Neuronal stem cell (in vitro differentiated cells): Measurements from ENCODE around the gene SUN2.
A peak's percentile ranks its signal among the peaks of the same experiment; 100 is the strongest.

Experiments used
- DNase-seq: peaks from one replicate; pipeline ENCODE4 v3.0.0-alpha.2; 2013; ENCODE audit warnings: low spot score
- H2AFZ ChIP-seq: one replicate; pipeline ENCODE4 v1.6.1; 2013; ENCODE audit warnings: mild to moderate bottlenecking, low read length, inconsistent platforms
- H2AK5ac ChIP-seq: 2 replicates; pipeline ENCODE4 v1.6.1; 2013; ENCODE audit warnings: low read depth, mild to moderate bottlenecking, inconsistent platforms, low read length, moderate library complexity, mixed read lengths
- H2BK120ac ChIP-seq: 2 replicates; pipeline ENCODE4 v1.6.1; 2013; ENCODE audit warnings: low read depth, mild to moderate bottlenecking, inconsistent platforms, low read length, moderate library complexity, mixed read lengths
- H2BK12ac ChIP-seq: one replicate; pipeline ENCODE4 v1.6.1; 2013; ENCODE audit warnings: low read length, inconsistent platforms
- H2BK15ac ChIP-seq: 2 replicates; pipeline ENCODE4 v1.6.1; 2013; ENCODE audit warnings: mild to moderate bottlenecking, low read length, inconsistent platforms, mixed read lengths
- H2BK5ac ChIP-seq: one replicate; pipeline ENCODE4 v1.6.1; 2013; ENCODE audit warnings: inconsistent platforms, mild to moderate bottlenecking, low read length, moderate library complexity
- H3K14ac ChIP-seq: one replicate; pipeline ENCODE4 v1.6.1; 2013; ENCODE audit warnings: low read length, inconsistent platforms
- H3K18ac ChIP-seq: 2 replicates; pipeline ENCODE4 v1.6.1; 2013; ENCODE audit warnings: low read length, inconsistent platforms
- H3K23ac ChIP-seq: 2 replicates; pipeline ENCODE4 v1.6.1; 2013; ENCODE audit warnings: low read depth, mild to moderate bottlenecking, mixed read lengths, low read length, inconsistent platforms; ENCODE audit not compliant: poor library complexity
- H3K27ac ChIP-seq: replicated peaks from 3 replicates; pipeline ENCODE4 v1.5.1; 2013; ENCODE audit warnings: low read length, inconsistent platforms
- H3K27me3 ChIP-seq, 3 experiments: 2 replicates each; pipeline ENCODE4 v1.6.1; 2013; ENCODE audit warnings: low read length in 3 of 3, mild to moderate bottlenecking in 2 of 3, inconsistent platforms in 1 of 3, low read depth in 1 of 3, mixed read lengths in 1 of 3, moderate library complexity in 1 of 3; ENCODE audit not compliant: control insufficient read depth in 3 of 3, insufficient read depth in 3 of 3
- H3K36me3 ChIP-seq, 2 donors: replicated peaks in 1 of 2; 2 replicates each; pipeline ENCODE4 v1.6.1; 2013; ENCODE audit warnings: low read length in 2 of 2; ENCODE audit not compliant: control insufficient read depth in 2 of 2, insufficient read depth in 2 of 2
- H3K4ac ChIP-seq: 2 replicates; pipeline ENCODE4 v1.6.1; 2013; ENCODE audit warnings: inconsistent platforms, mild to moderate bottlenecking, low read length, moderate library complexity
- H3K4me1 ChIP-seq, 2 donors: 1 replicate in 1 of 2; 2 replicates in 1 of 2; pipeline ENCODE4 v1.6.1; 2013; ENCODE audit warnings: low read length in 2 of 2, low read depth in 1 of 2; ENCODE audit not compliant: control insufficient read depth in 2 of 2, insufficient read depth in 1 of 2
- H3K4me2 ChIP-seq: one replicate; pipeline ENCODE4 v1.6.1; 2013; ENCODE audit warnings: mild to moderate bottlenecking, low read length, inconsistent platforms; ENCODE audit not compliant: insufficient read depth, poor library complexity, severe bottlenecking
- H3K4me3 ChIP-seq, 2 donors: 2 replicates each; pipeline ENCODE4 v1.5.1; 2013; ENCODE audit warnings: low read length in 2 of 2, mild to moderate bottlenecking in 2 of 2, inconsistent platforms in 1 of 2, moderate library complexity in 1 of 2
- H3K79me1 ChIP-seq: one replicate; pipeline ENCODE4 v1.6.1; 2013; ENCODE audit warnings: low read depth, mild to moderate bottlenecking, inconsistent platforms, low read length, moderate library complexity
- H3K9ac ChIP-seq: one replicate; pipeline ENCODE4 v1.6.1; 2013; ENCODE audit warnings: mild to moderate bottlenecking, low read depth, low read length, inconsistent platforms; ENCODE audit not compliant: poor library complexity
- H3K9me3 ChIP-seq, 2 donors: replicated peaks in 1 of 2; 2 replicates each; pipeline versions ENCODE3 to v1.6.1; 2013; ENCODE audit warnings: low read length in 2 of 2, mild to moderate bottlenecking in 2 of 2, inconsistent platforms in 1 of 2, low read depth in 1 of 2, mixed read lengths in 1 of 2, moderate library complexity in 1 of 2; ENCODE audit not compliant: control insufficient read depth in 2 of 2, insufficient read depth in 1 of 2
- H4K8ac ChIP-seq: one replicate; pipeline ENCODE4 v1.6.1; 2013; ENCODE audit warnings: low read depth, mild to moderate bottlenecking, inconsistent platforms, low read length, moderate library complexity
- H4K91ac ChIP-seq: one replicate; pipeline ENCODE4 v1.6.1; 2013; ENCODE audit warnings: low read length, low read depth, mild to moderate bottlenecking, inconsistent platforms; ENCODE audit not compliant: poor library complexity
- WGBS, 2 donors: extraction: QIAGEN DNeasy Blood & Tissue Kit; methylation state at CpG; one replicate each; pipeline ENCODE4 v1.1.7; 2013; ENCODE audit warnings: missing lambda C conversion rate in 2 of 2, mixed read lengths in 1 of 2; ENCODE audit not compliant: insufficient read length in 2 of 2, insufficient replicate concordance in 1 of 2; ENCODE audit errors: extremely low coverage in 2 of 2; 5-methylcytosine and 5-hydroxymethylcytosine counted together

Gene SUN2

DNA sequence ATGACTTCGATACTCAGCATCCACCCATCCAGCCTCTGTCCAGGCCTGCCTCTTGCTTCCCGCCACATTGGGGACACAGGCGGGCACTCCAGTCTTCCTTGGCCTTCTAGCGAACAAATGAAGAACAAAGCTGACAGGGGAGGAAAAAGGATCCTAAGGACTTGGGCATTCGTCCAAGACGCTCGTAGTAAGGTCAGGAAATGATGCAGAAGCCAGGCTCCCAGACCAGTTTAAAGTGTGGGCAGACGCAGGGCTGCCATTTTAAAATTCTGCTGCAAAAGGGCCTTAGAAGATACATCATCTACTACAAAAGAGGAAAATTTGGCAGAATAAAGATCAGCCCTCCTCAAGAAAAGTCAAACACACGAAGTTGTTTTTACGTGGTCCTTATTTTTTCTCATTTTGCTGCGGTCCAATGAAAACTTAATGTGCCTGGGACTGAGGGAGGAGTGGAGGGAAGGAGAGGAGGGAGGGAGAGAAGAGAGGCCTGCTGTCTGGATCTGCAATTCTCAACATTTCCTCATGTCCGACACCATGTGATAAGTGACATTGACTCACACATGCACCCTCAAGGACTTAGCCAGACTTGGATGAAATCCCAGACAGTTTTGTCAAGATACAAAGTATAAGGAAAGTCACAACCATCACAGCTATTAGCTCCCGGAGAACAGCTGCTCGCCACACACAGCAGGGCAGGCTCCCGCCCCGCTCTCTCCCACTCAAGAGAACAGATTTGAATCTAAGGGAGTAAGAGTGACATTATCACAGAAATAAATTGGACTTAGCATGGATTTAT, 32.4 kb upstream of the SUN2 start:
- H3K36me3 ChIP-seq: peaks cover 7 to 12% of the 10 kb centered on the region in 2 donors
- no CpG with 5 or more reads among the region's 16 CpGs for WGBS, 2 donors
- H2BK15ac ChIP-seq: no peak overlapping the region

DNA sequence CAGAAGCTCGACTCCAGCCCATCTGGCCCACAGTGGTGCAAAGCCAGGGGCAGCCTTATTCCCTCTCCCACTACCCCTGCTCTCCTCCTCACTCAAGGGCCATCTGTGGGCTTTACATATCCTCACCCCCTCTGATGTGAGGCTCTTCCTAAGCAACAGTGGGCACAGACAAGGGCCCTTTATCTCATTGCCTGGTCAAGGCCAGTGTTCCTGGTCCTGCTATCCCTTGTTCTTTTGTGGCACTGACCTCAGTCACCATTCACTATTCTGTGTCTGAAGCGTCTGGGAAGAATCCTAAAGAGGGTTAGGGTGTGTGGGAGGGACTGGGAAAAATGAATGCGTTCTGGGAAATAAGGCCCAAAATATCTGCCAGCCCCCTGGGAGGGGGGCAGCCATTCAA, 30.8 kb upstream of the SUN2 start:
- no peak overlapping the region for H3K14ac ChIP-seq
- no peak overlapping the region for H3K4me2 ChIP-seq
- no peak overlapping the region for H3K9ac ChIP-seq
- WGBS, 2 donors: no CpG with 5 or more reads among the region's 3 CpGs
- H3K9me3 ChIP-seq: no peaks in the 10 kb centered on the region
- H3K27ac ChIP-seq: no peak overlapping the region
- no peak for DNase-seq
- H3K4me1 ChIP-seq: no peaks in the 10 kb centered on the region
- peaks cover 7 to 12% of the 10 kb centered on the region in 2 donors for H3K36me3 ChIP-seq
- H2BK120ac ChIP-seq: no peak overlapping the region
- no peaks in the 10 kb centered on the region for H3K79me1 ChIP-seq
- no peak overlapping the region for H4K91ac ChIP-seq
- no peak overlapping the region for H3K18ac ChIP-seq
- H3K27me3 ChIP-seq: no peaks in the 10 kb centered on the region
- H2BK12ac ChIP-seq: no peak overlapping the region
- no peak overlapping the region for H4K8ac ChIP-seq
- no peak overlapping the region for H3K23ac ChIP-seq
- no peak overlapping the region for H2AK5ac ChIP-seq
- H3K4me3 ChIP-seq: no peak overlapping the region
- no peak overlapping the region for H2AFZ ChIP-seq
- H3K4ac ChIP-seq: no peak overlapping the region
- no peak overlapping the region for H2BK5ac ChIP-seq
- no peak overlapping the region for H2BK15ac ChIP-seq

More for the DNA sequence above, 32.4 kb upstream of the SUN2 start:
- no peak overlapping the region for H3K27ac ChIP-seq
- no peak overlapping the region for H3K4ac ChIP-seq
- no peak for DNase-seq
- H3K9me3 ChIP-seq: no peaks in the 10 kb centered on the region
- no peak overlapping the region for H2BK5ac ChIP-seq
- no peaks in the 10 kb centered on the region for H3K79me1 ChIP-seq
- no peak overlapping the region for H3K4me2 ChIP-seq
- no peak overlapping the region for H4K91ac ChIP-seq
- H2AK5ac ChIP-seq: no peak overlapping the region
- peaks cover 2 to 3% of the 10 kb centered on the region in 2 donors for H3K4me1 ChIP-seq
- no peak overlapping the region for H3K4me3 ChIP-seq
- no peak overlapping the region for H3K18ac ChIP-seq
- no peak overlapping the region for H4K8ac ChIP-seq
- no peak overlapping the region for H2BK12ac ChIP-seq
- H3K9ac ChIP-seq: no peak overlapping the region
- H2BK120ac ChIP-seq: no peak overlapping the region
- no peak overlapping the region for H2AFZ ChIP-seq
- no peaks in the 10 kb centered on the region for H3K27me3 ChIP-seq
- no peak overlapping the region for H3K14ac ChIP-seq
- H3K23ac ChIP-seq: no peak overlapping the region

GRCh38 chr22:38784856-38785255, 29.1 kb upstream of the SUN2 start:
- no CpG with 5 or more reads among the region's 5 CpGs for WGBS, 2 donors
- Histone ChIP-seq H3K79me1 (no peaks in the 10 kb centered on the region), H3K4me1 (no peaks in the 10 kb centered on the region), H2AK5ac (no peak overlapping the region), H3K23ac (no peak overlapping the region), H4K91ac (no peak overlapping the region), H3K9ac (no peak overlapping the region), H3K18ac (no peak overlapping the region), H3K9me3 (no peaks in the 10 kb centered on the region), H2AFZ (no peak overlapping the region), H3K4me3 (no peak overlapping the region), H2BK12ac (no peak overlapping the region), H3K27me3 (no peaks in the 10 kb centered on the region), H3K4me2 (no peak overlapping the region), H3K27ac (no peak overlapping the region), H2BK5ac (no peak overlapping the region), H3K14ac (no peak overlapping the region), H3K36me3 (peaks cover 8 to 13% of the 10 kb centered on the region in 2 donors), H3K4ac (no peak overlapping the region), H2BK120ac (no peak overlapping the region), H2BK15ac (no peak overlapping the region), H4K8ac (no peak overlapping the region)
- no peak for DNase-seq

DNA sequence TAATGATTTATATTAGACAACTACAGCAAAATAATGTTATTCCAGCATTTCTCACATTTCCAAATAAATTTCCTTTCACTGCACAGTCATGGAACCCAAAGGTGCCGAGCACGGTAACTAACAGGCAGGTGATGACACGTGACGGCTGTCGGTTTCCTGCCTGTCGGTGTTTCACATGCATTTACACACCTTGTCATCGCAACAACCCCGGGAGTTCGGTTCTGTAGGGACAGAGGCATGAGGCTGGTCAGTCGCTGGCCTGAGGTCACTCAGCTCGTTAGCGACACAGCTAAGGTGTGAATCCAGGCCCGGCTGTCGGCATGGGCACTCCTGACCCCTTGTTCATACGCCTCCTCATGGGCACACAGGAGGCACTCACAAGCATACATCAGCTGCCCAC, 28.2 kb upstream of the SUN2 start:
- Histone ChIP-seq H2BK15ac (no peak overlapping the region), H3K4me2 (no peak overlapping the region), H4K91ac (no peak overlapping the region), H3K23ac (peak overlapping the region; percentile 52), H2AK5ac (no peak overlapping the region), H3K9ac (no peak overlapping the region), H2AFZ (no peak overlapping the region), H3K27ac (no peak overlapping the region), H3K14ac (no peak overlapping the region), H3K4ac (no peak overlapping the region), H3K36me3 (peaks cover 8 to 16% of the 10 kb centered on the region in 2 donors), H4K8ac (no peak overlapping the region), H2BK12ac (no peak overlapping the region), H3K9me3 (no peaks in the 10 kb centered on the region), H2BK5ac (no peak overlapping the region), H3K18ac (no peak overlapping the region), H3K27me3 (no peaks in the 10 kb centered on the region), H2BK120ac (no peak overlapping the region), H3K4me1 (no peaks in the 10 kb centered on the region), H3K4me3 (no peak overlapping the region), H3K79me1 (peaks cover 1% of the 10 kb centered on the region)
- DNase-seq: no peak
- no CpG with 5 or more reads among the region's 15 CpGs for WGBS, 2 donors
